Measurements from ENCODE around the gene IL22. TPM values are rescaled to one million over a fixed set of nuclear protein-coding genes. Genes with fewer than 3 reads are reported as not detected.

Gene IL22
- total and polyA plus RNA-seq, 2 donors (not counting 1 experiment from before 2014, with no cell fraction given): not detected

DNA sequence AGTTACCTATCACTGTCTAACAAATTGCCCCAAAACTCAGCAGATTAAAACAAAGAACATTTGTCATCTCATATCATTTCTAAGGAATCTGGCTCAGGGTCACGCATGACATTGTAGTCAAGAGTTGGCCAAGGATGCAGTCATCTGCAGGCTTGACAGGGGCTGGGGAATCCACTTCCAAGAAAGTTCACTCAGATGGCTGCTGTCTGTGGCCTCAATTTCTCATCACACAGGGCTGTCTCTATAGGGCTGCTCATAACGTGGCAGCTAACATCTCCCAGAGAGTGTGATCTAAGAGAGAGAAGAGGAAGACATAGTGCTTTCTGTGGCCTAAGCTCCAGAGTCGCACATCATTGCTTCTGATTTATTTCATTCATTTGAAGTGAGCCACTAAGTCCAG, 17.0 kb upstream of the IL22 start:
- CTCF ChIA-PET: no interaction called here
- H3K9me3 ChIP-seq (ENCODE audit: control extremely low read depth in 1 of 3, control insufficient read depth in 2 of 3, insufficient read depth in 1 of 3, low read length in 2 of 3): no peaks in the 10 kb centered on the region
- Mint-ChIP-seq H3K27ac (no peak overlapping the region), H3K4me3 (no peak overlapping the region), H3K27me3 (peaks cover 4% of the 10 kb centered on the region), H3K4me1 (no peaks in the 10 kb centered on the region), H3K9me3 (ENCODE audit: insufficient read depth) (no peaks in the 10 kb centered on the region)
- no peaks in the 10 kb centered on the region for H4K20me1 ChIP-seq (ENCODE audit: control insufficient read depth, insufficient read depth, low read length, poor library complexity, severe bottlenecking)
- no peak overlapping the region for H3K27ac ChIP-seq (ENCODE audit: low read length in 2 of 2)
- POLR2A ChIA-PET: no interaction called here
- no peaks in the 10 kb centered on the region for H3K36me3 ChIP-seq (replicated peaks in 1 of 2; ENCODE audit: control extremely low read depth in 1 of 2, control insufficient read depth in 1 of 2, extremely low read depth in 1 of 2, insufficient read depth in 2 of 2, low read length in 1 of 2)
- intact Hi-C loops (cut with micrococcal nuclease): no loop called here
- DNase-seq (no peak), ATAC-seq (ENCODE audit: low read depth) (no peak)
- no peaks in the 10 kb centered on the region for H3K79me2 ChIP-seq (ENCODE audit: control insufficient read depth, insufficient read depth, low read length)
- no peak overlapping the region for H3K4me3 ChIP-seq (ENCODE audit: control extremely low read depth in 1 of 5, extremely low read depth in 1 of 5, insufficient read depth in 1 of 5, low read depth in 2 of 5, low read length in 4 of 5)
- no peak overlapping the region for H3K4me2 ChIP-seq (replicated peaks; ENCODE audit: low read depth, low read length, poor library complexity, severe bottlenecking)
- no peaks in the 10 kb centered on the region for H3K27me3 ChIP-seq (replicated peaks in 1 of 4; ENCODE audit: control extremely low read depth in 1 of 4, control insufficient read depth in 3 of 4, insufficient read depth in 4 of 4, low read length in 3 of 4)
- TF ChIP-seq CTCF (IDR thresholded peaks at IDR 0.05): no peak
- WGBS (ENCODE audit: insufficient coverage): 100% methylated on average over 2 of the region's 3 CpGs
- H3K4me1 ChIP-seq (ENCODE audit: control insufficient read depth in 2 of 2, insufficient read depth in 2 of 2, low read length in 2 of 2): no peaks in the 10 kb centered on the region
- no peak overlapping the region for H3K9ac ChIP-seq (ENCODE audit: low read length)
- no peak overlapping the region for H2AFZ ChIP-seq (ENCODE audit: insufficient read depth, low read depth, low read length, poor library complexity, severe bottlenecking)

- no peak for DNase-seq
- intact Hi-C loops (cut with micrococcal nuclease): no loop called here
- no peak overlapping the region for H3K27ac ChIP-seq (ENCODE audit: low read length in 2 of 2)
- Mint-ChIP-seq H3K4me1 (no peaks in the 10 kb centered on the region), H3K9me3 (ENCODE audit: insufficient read depth) (no peaks in the 10 kb centered on the region), H3K4me3 (no peak overlapping the region), H3K27ac (no peak overlapping the region), H3K27me3 (peaks cover 4% of the 10 kb centered on the region)
- 89% methylated on average over 1 of the region's 2 CpGs for WGBS (ENCODE audit: insufficient coverage)
- H3K9ac ChIP-seq (ENCODE audit: low read length): no peak overlapping the region
- no peaks in the 10 kb centered on the region for H3K27me3 ChIP-seq (replicated peaks in 1 of 4; ENCODE audit: control extremely low read depth in 1 of 4, control insufficient read depth in 3 of 4, insufficient read depth in 4 of 4, low read length in 3 of 4)
- no peak for ATAC-seq (ENCODE audit: low read depth)
- H3K9me3 ChIP-seq (ENCODE audit: control extremely low read depth in 1 of 3, control insufficient read depth in 2 of 3, insufficient read depth in 1 of 3, low read length in 2 of 3): no peaks in the 10 kb centered on the region
- no peaks in the 10 kb centered on the region for H3K79me2 ChIP-seq (ENCODE audit: control insufficient read depth, insufficient read depth, low read length)
- H3K4me3 ChIP-seq (ENCODE audit: control extremely low read depth in 1 of 5, extremely low read depth in 1 of 5, insufficient read depth in 1 of 5, low read depth in 2 of 5, low read length in 4 of 5): no peak overlapping the region
- POLR2A ChIA-PET: no interaction called here
- no peaks in the 10 kb centered on the region for H3K4me1 ChIP-seq (ENCODE audit: control insufficient read depth in 2 of 2, insufficient read depth in 2 of 2, low read length in 2 of 2)
- H2AFZ ChIP-seq (ENCODE audit: insufficient read depth, low read depth, low read length, poor library complexity, severe bottlenecking): no peak overlapping the region
- TF ChIP-seq EZH2 (IDR thresholded peaks at IDR 0.05; ENCODE audit: borderline replicate concordance, insufficient read depth, low read depth, low read length, poor library complexity, severe bottlenecking) (no peak), CTCF (IDR thresholded peaks at IDR 0.05) (no peak)
- CTCF ChIA-PET: interaction anchor here (0.8 kb wide), 1 partner anchor 229 kb away, joined by 3 read pairs; no protein-coding TSS in a partner anchor
- H4K20me1 ChIP-seq (ENCODE audit: control insufficient read depth, insufficient read depth, low read length, poor library complexity, severe bottlenecking): no peaks in the 10 kb centered on the region
- no peaks in the 10 kb centered on the region for H3K36me3 ChIP-seq (replicated peaks in 1 of 2; ENCODE audit: control extremely low read depth in 1 of 2, control insufficient read depth in 1 of 2, extremely low read depth in 1 of 2, insufficient read depth in 2 of 2, low read length in 1 of 2)
- H3K4me2 ChIP-seq (replicated peaks; ENCODE audit: low read depth, low read length, poor library complexity, severe bottlenecking): no peak overlapping the region
Measured at GRCh38 chr12:68269779-68270178, 16.4 kb upstream of the IL22 start.
